Measurements from ENCODE around the gene SDR39U1.

SDR39U1 gene

GRCh38 chr14:24441485-24441884 is 1.1 kb downstream of the SDR39U1 start:
- H4K8ac ChIP-seq (ENCODE audit: low read depth, low read length), result no peak overlapping the region
- H3K27ac ChIP-seq (ENCODE audit: low read depth, low read length), result no peak overlapping the region
- no peak overlapping the region for H3K4ac ChIP-seq (ENCODE audit: low read depth, low read length)
- H2BK5ac ChIP-seq (ENCODE audit: low read depth, low read length, poor library complexity), result no peak overlapping the region
- no peak overlapping the region for H3K4me3 ChIP-seq (ENCODE audit: low read depth, low read length)
- no CpG with 5 or more reads among the region's 5 CpGs for WGBS (ENCODE audit: extremely low coverage, insufficient coverage, insufficient read length)
- no peak overlapping the region for H3K14ac ChIP-seq (ENCODE audit: low read length)
- H4K12ac ChIP-seq (ENCODE audit: low read depth, low read length), result no peak overlapping the region
- peaks cover 9% of the 10 kb centered on the region for H3K79me1 ChIP-seq (ENCODE audit: low read length)
- no peak for DNase-seq
- no peaks in the 10 kb centered on the region for H3K27me3 ChIP-seq (ENCODE audit: insufficient read depth, low read length)
- peak overlapping the region; percentile 93 for H3K4me2 ChIP-seq (ENCODE audit: low read length)
- no peak overlapping the region for H2BK120ac ChIP-seq (ENCODE audit: insufficient read depth, low read length, poor library complexity)
- no peak overlapping the region for H3K9ac ChIP-seq (ENCODE audit: low read length)
- peaks cover 4 to 6% of the 10 kb centered on the region in 2 experiments for H3K4me1 ChIP-seq (ENCODE audit: control insufficient read depth in 1 of 2, insufficient read depth in 2 of 2, low read length in 2 of 2)
- no peak overlapping the region for H3K18ac ChIP-seq (ENCODE audit: low read length)
- no peak overlapping the region for H3K23ac ChIP-seq (ENCODE audit: low read length)
- no peak overlapping the region for H2AFZ ChIP-seq (ENCODE audit: insufficient read depth, low read length, poor library complexity)
- H3K9me3 ChIP-seq (ENCODE audit: insufficient read depth, low read depth, low read length), result no peaks in the 10 kb centered on the region
- no peak overlapping the region for H2BK12ac ChIP-seq (ENCODE audit: low read length)
- no peak overlapping the region for H4K91ac ChIP-seq (ENCODE audit: low read depth, low read length)
- no peak overlapping the region for H2AK5ac ChIP-seq (ENCODE audit: low read length)
- H3K79me2 ChIP-seq (ENCODE audit: control insufficient read depth, insufficient read depth, low read length, poor library complexity), result peaks cover 6% of the 10 kb centered on the region
- peaks cover 26 to 40% of the 10 kb centered on the region in 2 experiments for H3K36me3 ChIP-seq (ENCODE audit: control insufficient read depth in 1 of 2, insufficient read depth in 2 of 2, low read length in 2 of 2)

GRCh38 chr14:24440606-24441399 is 1.8 kb downstream of the SDR39U1 start:
- no peak overlapping the region for H3K4ac ChIP-seq (ENCODE audit: low read depth, low read length)
- H3K9me3 ChIP-seq (ENCODE audit: insufficient read depth, low read depth, low read length), result no peaks in the 10 kb centered on the region
- no peak overlapping the region for H4K12ac ChIP-seq (ENCODE audit: low read depth, low read length)
- H3K18ac ChIP-seq (ENCODE audit: low read length), result no peak overlapping the region
- no CpG with 5 or more reads among the region's 8 CpGs for WGBS (ENCODE audit: extremely low coverage, insufficient coverage, insufficient read length)
- no peak overlapping the region for H2AK5ac ChIP-seq (ENCODE audit: low read length)
- peaks cover 4 to 6% of the 10 kb centered on the region in 2 experiments for H3K4me1 ChIP-seq (ENCODE audit: control insufficient read depth in 1 of 2, insufficient read depth in 2 of 2, low read length in 2 of 2)
- H3K23ac ChIP-seq (ENCODE audit: low read length), result no peak overlapping the region
- H3K4me2 ChIP-seq (ENCODE audit: low read length), result no peak overlapping the region
- no peak overlapping the region for H2AFZ ChIP-seq (ENCODE audit: insufficient read depth, low read length, poor library complexity)
- DNase-seq, result no peak
- no peak overlapping the region for H3K27ac ChIP-seq (ENCODE audit: low read depth, low read length)
- peaks cover 32 to 47% of the 10 kb centered on the region in 2 experiments for H3K36me3 ChIP-seq (ENCODE audit: control insufficient read depth in 1 of 2, insufficient read depth in 2 of 2, low read length in 2 of 2)
- no peak overlapping the region for H2BK12ac ChIP-seq (ENCODE audit: low read length)
- no peak overlapping the region for H3K9ac ChIP-seq (ENCODE audit: low read length)
- peaks cover 9% of the 10 kb centered on the region for H3K79me1 ChIP-seq (ENCODE audit: low read length)
- no peak overlapping the region for H3K4me3 ChIP-seq (ENCODE audit: low read depth, low read length)
- H4K91ac ChIP-seq (ENCODE audit: low read depth, low read length), result no peak overlapping the region
- no peak overlapping the region for H4K8ac ChIP-seq (ENCODE audit: low read depth, low read length)
- no peaks in the 10 kb centered on the region for H3K27me3 ChIP-seq (ENCODE audit: insufficient read depth, low read length)
- H3K14ac ChIP-seq (ENCODE audit: low read length), result no peak overlapping the region
- peaks cover 6% of the 10 kb centered on the region for H3K79me2 ChIP-seq (ENCODE audit: control insufficient read depth, insufficient read depth, low read length, poor library complexity)
- H2BK120ac ChIP-seq (ENCODE audit: insufficient read depth, low read length, poor library complexity), result no peak overlapping the region
- H2BK5ac ChIP-seq (ENCODE audit: low read depth, low read length, poor library complexity), result no peak overlapping the region

- peaks cover 6% of the 10 kb centered on the region for H3K79me2 ChIP-seq (ENCODE audit: control insufficient read depth, insufficient read depth, low read length, poor library complexity)
- H3K4ac ChIP-seq (ENCODE audit: low read depth, low read length), result no peak overlapping the region
- peaks cover 9% of the 10 kb centered on the region for H3K79me1 ChIP-seq (ENCODE audit: low read length)
- H3K23ac ChIP-seq (ENCODE audit: low read length), result no peak overlapping the region
- H4K8ac ChIP-seq (ENCODE audit: low read depth, low read length), result no peak overlapping the region
- no peak overlapping the region for H2BK12ac ChIP-seq (ENCODE audit: low read length)
- H3K9me3 ChIP-seq (ENCODE audit: insufficient read depth, low read depth, low read length), result no peaks in the 10 kb centered on the region
- no peak overlapping the region for H3K9ac ChIP-seq (ENCODE audit: low read length)
- no peak overlapping the region for H2BK5ac ChIP-seq (ENCODE audit: low read depth, low read length, poor library complexity)
- H4K12ac ChIP-seq (ENCODE audit: low read depth, low read length), result no peak overlapping the region
- no CpG with 5 or more reads among the region's 15 CpGs for WGBS (ENCODE audit: extremely low coverage, insufficient coverage, insufficient read length)
- no peak overlapping the region for H3K18ac ChIP-seq (ENCODE audit: low read length)
- no peaks in the 10 kb centered on the region for H3K27me3 ChIP-seq (ENCODE audit: insufficient read depth, low read length)
- H3K4me2 ChIP-seq (ENCODE audit: low read length), result no peak overlapping the region
- no peak overlapping the region for H3K4me3 ChIP-seq (ENCODE audit: low read depth, low read length)
- H2BK120ac ChIP-seq (ENCODE audit: insufficient read depth, low read length, poor library complexity), result no peak overlapping the region
- no peak overlapping the region for H3K27ac ChIP-seq (ENCODE audit: low read depth, low read length)
- H4K91ac ChIP-seq (ENCODE audit: low read depth, low read length), result no peak overlapping the region
- H2AK5ac ChIP-seq (ENCODE audit: low read length), result no peak overlapping the region
- no peak for DNase-seq
- no peak overlapping the region for H3K14ac ChIP-seq (ENCODE audit: low read length)
- no peak overlapping the region for H2AFZ ChIP-seq (ENCODE audit: insufficient read depth, low read length, poor library complexity)
- peaks cover 32 to 47% of the 10 kb centered on the region in 2 experiments for H3K36me3 ChIP-seq (ENCODE audit: control insufficient read depth in 1 of 2, insufficient read depth in 2 of 2, low read length in 2 of 2)
- H3K4me1 ChIP-seq (ENCODE audit: control insufficient read depth in 1 of 2, insufficient read depth in 2 of 2, low read length in 2 of 2), result peaks cover 4 to 6% of the 10 kb centered on the region in 2 experiments
These were observed 2.6 kb downstream of the SDR39U1 start for GRCh38 chr14:24439830-24440605.

- H4K8ac ChIP-seq (ENCODE audit: low read depth, low read length), result no peak overlapping the region
These were observed 3.3 kb downstream of the SDR39U1 start for GRCh38 chr14:24439257-24439656.

More at GRCh38 chr14:24439257-24439656, 3.3 kb downstream of the SDR39U1 start:
- no peak overlapping the region for H3K14ac ChIP-seq (ENCODE audit: low read length)
- H4K91ac ChIP-seq (ENCODE audit: low read depth, low read length), result no peak overlapping the region
- no peak overlapping the region for H2BK5ac ChIP-seq (ENCODE audit: low read depth, low read length, poor library complexity)
- H3K9me3 ChIP-seq (ENCODE audit: insufficient read depth, low read depth, low read length), result no peaks in the 10 kb centered on the region
- H3K27me3 ChIP-seq (ENCODE audit: insufficient read depth, low read length), result no peaks in the 10 kb centered on the region
- WGBS (ENCODE audit: extremely low coverage, insufficient coverage, insufficient read length), result no CpG with 5 or more reads among the region's 1 CpG
- H3K4me3 ChIP-seq (ENCODE audit: low read depth, low read length), result no peak overlapping the region
- no peak overlapping the region for H2BK120ac ChIP-seq (ENCODE audit: insufficient read depth, low read length, poor library complexity)
- H2BK12ac ChIP-seq (ENCODE audit: low read length), result no peak overlapping the region
- H3K4me2 ChIP-seq (ENCODE audit: low read length), result no peak overlapping the region
- peaks cover 4 to 6% of the 10 kb centered on the region in 2 experiments for H3K4me1 ChIP-seq (ENCODE audit: control insufficient read depth in 1 of 2, insufficient read depth in 2 of 2, low read length in 2 of 2)
- no peak overlapping the region for H3K27ac ChIP-seq (ENCODE audit: low read depth, low read length)
- H3K79me1 ChIP-seq (ENCODE audit: low read length), result peaks cover 9% of the 10 kb centered on the region
- H3K79me2 ChIP-seq (ENCODE audit: control insufficient read depth, insufficient read depth, low read length, poor library complexity), result peaks cover 6% of the 10 kb centered on the region
- no peak overlapping the region for H4K12ac ChIP-seq (ENCODE audit: low read depth, low read length)
- H3K23ac ChIP-seq (ENCODE audit: low read length), result no peak overlapping the region
- H3K9ac ChIP-seq (ENCODE audit: low read length), result no peak overlapping the region
- H3K36me3 ChIP-seq (ENCODE audit: control insufficient read depth in 1 of 2, insufficient read depth in 2 of 2, low read length in 2 of 2), result peaks cover 32 to 47% of the 10 kb centered on the region in 2 experiments
- H2AK5ac ChIP-seq (ENCODE audit: low read length), result no peak overlapping the region
- H2AFZ ChIP-seq (ENCODE audit: insufficient read depth, low read length, poor library complexity), result no peak overlapping the region
- DNase-seq, result no peak
- H3K4ac ChIP-seq (ENCODE audit: low read depth, low read length), result no peak overlapping the region
- H3K18ac ChIP-seq (ENCODE audit: low read length), result no peak overlapping the region
